HCT116 (cell line): Measurements from ENCODE around the gene TMEM130. TPM values are rescaled to one million over a fixed set of nuclear protein-coding genes. Genes with fewer than 3 reads are reported as not detected.

Experiments
- ATAC-seq: fragments of 200-7000 bp; cut with Tn5 transposase; 2 replicates; pipeline ENCODE4 v1.9.1; 2020; ENCODE audit warnings: mild to moderate bottlenecking, moderate library complexity
- BruUV-seq: library from RNA; stranded (reverse); fragments of 400-500 nt; replicated peaks from 2 replicates; lab custom pipeline; 2021; lab: Mats Ljungman, UMichigan
- CTCF ChIA-PET: fragments of 300-600 bp; sonication (Branson Sonifier 250); formaldehyde crosslinking; loops from one replicate; lab custom pipeline; 2021; ENCODE audit warnings: antibody characterized with exemption; lab: Charles Lee
- POLR2A ChIA-PET: fragments of 300-600, 350-600 bp; sonication (Branson Sonifier 250); formaldehyde crosslinking; loops from one replicate; lab custom pipeline; 2021; ENCODE audit warnings: antibody characterized with exemption; lab: Charles Lee
- RAD21 ChIA-PET, 2 experiments: fragments of 300-600 bp; sonication (Branson Sonifier 250); formaldehyde crosslinking; loops; one replicate each; lab custom pipeline; 2023; ENCODE audit warnings: low total read pairs in 2 of 2; ENCODE audit not compliant: uncharacterized antibody in 2 of 2, unreplicated experiment in 2 of 2, low non-redundant PET in 1 of 2; lab: Charles Lee
- DNase-seq: peaks from one replicate; pipeline ENCODE4 v3.0.0-alpha.2; 2010; ENCODE audit warnings: low read depth, low spot score
- H2AFZ ChIP-seq: fragments of 200-600 bp; shearing (Covaris generic), sonication (generic); 2 replicates; pipeline ENCODE4 v1.6.1; 2017; ENCODE audit warnings: low read depth, mixed run types, mixed read lengths, antibody characterized with exemption, low read length; ENCODE audit not compliant: poor library complexity, severe bottlenecking
- H3K27ac ChIP-seq: 2 replicates; pipeline ENCODE4 v1.5.1; 2012; ENCODE audit warnings: low read depth, low read length
- H3K27me3 ChIP-seq: fragments of 200-600 bp; sonication (generic); 2 replicates; pipeline ENCODE4 v1.6.1; 2016; ENCODE audit warnings: mixed run types, low read length, mixed read lengths; ENCODE audit not compliant: insufficient read depth
- H3K36me3 ChIP-seq, 2 experiments: fragments of 200-500 bp in 1 of 2; fragments of 200-600 bp in 1 of 2; sonication (Bioruptor generic) in 1 of 2; sonication (generic) in 1 of 2; 2 replicates each; pipeline versions ENCODE4 v1.5.1 to v1.6.1; 2014 to 2016; ENCODE audit warnings: low read length in 2 of 2, inconsistent platforms in 1 of 2, mixed read lengths in 1 of 2, mixed run types in 1 of 2; ENCODE audit not compliant: insufficient read depth in 2 of 2, control insufficient read depth in 1 of 2
- H3K4me1 ChIP-seq, 2 experiments: fragments of 200-600 bp in 1 of 2; sonication (generic) in 1 of 2; 2 replicates each; pipeline versions ENCODE4 v1.5.1 to v1.6.1; 2012 to 2017; ENCODE audit warnings: low read length in 2 of 2, inconsistent platforms in 1 of 2, mild to moderate bottlenecking in 1 of 2, mixed read lengths in 1 of 2, mixed run types in 1 of 2, moderate library complexity in 1 of 2; ENCODE audit not compliant: insufficient read depth in 2 of 2, control insufficient read depth in 1 of 2
- H3K4me2 ChIP-seq: fragments of 200-600 bp; sonication (generic); 2 replicates; pipeline ENCODE4 v1.6.1; 2017; ENCODE audit warnings: mixed run types, low read length, mixed read lengths
- H3K4me3 ChIP-seq, 2 experiments: fragments of 200-600 bp in 1 of 2; sonication (generic) in 1 of 2; replicated peaks in 1 of 2; 2 replicates each; pipeline ENCODE4 v1.5.1; 2011 to 2016; ENCODE audit warnings: low read length in 2 of 2, control low read depth in 1 of 2, low read depth in 1 of 2, mild to moderate bottlenecking in 1 of 2, mixed read lengths in 1 of 2, mixed run types in 1 of 2
- H3K79me2 ChIP-seq: fragments of 200-600 bp; sonication (generic); 2 replicates; pipeline ENCODE4 v1.6.1; 2017; ENCODE audit warnings: mild to moderate bottlenecking, mixed run types, low read length, moderate library complexity, mixed read lengths; ENCODE audit not compliant: insufficient read depth
- H3K9ac ChIP-seq: fragments of 200-600 bp; sonication (generic); 2 replicates; pipeline ENCODE4 v1.6.1; 2016; ENCODE audit warnings: low read length, mixed read lengths
- H3K9me2 ChIP-seq: fragments of 200-600 bp; sonication (generic), shearing (Covaris generic); 2 replicates; pipeline ENCODE4 v1.6.1; 2017; ENCODE audit warnings: mixed run types, mild to moderate bottlenecking, moderate library complexity; ENCODE audit not compliant: insufficient read depth
- H3K9me3 ChIP-seq, 2 experiments: fragments of 200-500 bp in 1 of 2; fragments of 200-600 bp in 1 of 2; sonication (Bioruptor generic) in 1 of 2; sonication (generic) in 1 of 2; 2 replicates each; pipeline ENCODE4 v1.6.1; 2014 to 2017; ENCODE audit warnings: low read length in 2 of 2, mixed read lengths in 2 of 2, inconsistent platforms in 1 of 2, low read depth in 1 of 2, mild to moderate bottlenecking in 1 of 2, mixed run types in 1 of 2, moderate library complexity in 1 of 2; ENCODE audit not compliant: control insufficient read depth in 1 of 2, insufficient read depth in 1 of 2
- H4K20me1 ChIP-seq: fragments of 200-600 bp; sonication (generic), shearing (Covaris generic); 2 replicates; pipeline ENCODE4 v1.6.1; 2017; ENCODE audit warnings: mixed run types, mild to moderate bottlenecking, moderate library complexity; ENCODE audit not compliant: insufficient read depth
- ATF3 ChIP-seq: IDR thresholded peaks from 2 replicates; pipeline ENCODE4 v1.6.1; 2012
- EGR1 ChIP-seq: IDR thresholded peaks from 2 replicates; pipeline ENCODE4 v1.6.1; 2012; ENCODE audit warnings: low read depth
- FOSL1 ChIP-seq: IDR thresholded peaks from 2 replicates; pipeline ENCODE4 v1.6.1; 2012; ENCODE audit warnings: low read depth
- JUND ChIP-seq: IDR thresholded peaks from 2 replicates; pipeline ENCODE4 v1.6.1; 2012
- MAX ChIP-seq: IDR thresholded peaks from 2 replicates; pipeline ENCODE4 v1.6.1; 2012
- POLR2A ChIP-seq: IDR thresholded peaks from 2 replicates; pipeline ENCODE4 v1.7.0; 2011; ENCODE audit warnings: borderline replicate concordance; ENCODE audit not compliant: insufficient read depth, insufficient read length; ENCODE audit errors: extremely low read depth
- POLR2AphosphoS5 ChIP-seq: IDR thresholded peaks from 2 replicates; pipeline ENCODE4 v1.6.1; 2011; ENCODE audit warnings: mild to moderate bottlenecking, low read depth, low read length, moderate library complexity
- RAD21 ChIP-seq: IDR thresholded peaks from 2 replicates; pipeline ENCODE4 v1.6.1; 2012; ENCODE audit warnings: low read depth, mild to moderate bottlenecking
- REST ChIP-seq: IDR thresholded peaks from 2 replicates; pipeline ENCODE4 v1.6.1; 2012; ENCODE audit warnings: low read depth
- SIN3A ChIP-seq: IDR thresholded peaks from 2 replicates; pipeline ENCODE4 v1.6.1; 2012; ENCODE audit warnings: low read depth
- SRF ChIP-seq: IDR thresholded peaks from 2 replicates; pipeline ENCODE4 v1.6.1; 2012; ENCODE audit warnings: low read depth
- ZBTB33 ChIP-seq: IDR thresholded peaks from 2 replicates; pipeline ENCODE4 v1.6.1; 2011; ENCODE audit warnings: mild to moderate bottlenecking, low read length, moderate library complexity; ENCODE audit not compliant: insufficient replicate concordance; ENCODE audit errors: extremely low read depth
- ZNF274 ChIP-seq: fragments of 200-500 bp; sonication (Bioruptor generic); IDR thresholded peaks from 2 replicates; pipeline ENCODE4 v1.6.1; 2014; ENCODE audit warnings: mild to moderate bottlenecking, low read depth, low read length, inconsistent platforms
- intact Hi-C: fragments of 100-400 bp; cut with micrococcal nuclease; formaldehyde crosslinking; loops from 2 replicates; pipeline ENCODE4 v1.10.0; 2022
- total RNA-seq: library from RNA; stranded (reverse); gene quantifications from one replicate; pipeline ENCODE4 v1.2.1, GENCODE V29; 2021; ENCODE audit not compliant: unreplicated experiment

TMEM130 gene
- total RNA-seq, 1 experiment from 2014 or later: not detected

GRCh38 chr7:98862716-98863420, 6.9 kb downstream of the TMEM130 start:
- RAD21 ChIA-PET: no interaction called here
- DNase-seq (no peak), ATAC-seq (no peak)
- H3K4me1 ChIP-seq: peaks cover 9 to 11% of the 10 kb centered on the region in 2 experiments
- POLR2A ChIA-PET: no interaction called here
- H3K9me3 ChIP-seq: no peaks in the 10 kb centered on the region
- BruUV-seq: no TSS peak
- H4K20me1 ChIP-seq: no peaks in the 10 kb centered on the region
- H3K4me3 ChIP-seq: no peak overlapping the region
- no peaks in the 10 kb centered on the region for H3K79me2 ChIP-seq
- no peak overlapping the region for H3K27ac ChIP-seq
- H3K9ac ChIP-seq: no peak overlapping the region
- H2AFZ ChIP-seq: no peak overlapping the region
- no peak overlapping the region for H3K4me2 ChIP-seq
- CTCF ChIA-PET: interaction anchor here (1.9 kb wide), 1 partner anchor 9 kb away, joined by 10 read pairs; no protein-coding TSS in a partner anchor
- no peaks in the 10 kb centered on the region for H3K9me2 ChIP-seq
- no peaks in the 10 kb centered on the region for H3K27me3 ChIP-seq
- H3K36me3 ChIP-seq: no peaks in the 10 kb centered on the region
- intact Hi-C loops: no loop called here
- TF ChIP-seq SRF (no peak), RAD21 (no peak), ATF3 (no peak), ZBTB33 (no peak), JUND (no peak), EGR1 (no peak), SIN3A (no peak), ZNF274 (no peak), MAX (no peak), REST (no peak), POLR2A (no peak), FOSL1 (no peak), POLR2AphosphoS5 (no peak)
